ENCODE data around the gene NOXRED1. TPM values are rescaled to one million over a fixed set of nuclear protein-coding genes. Genes with fewer than 3 reads are reported as not detected.

Gene NOXRED1
- total RNA-seq (0.06 and 0.07 TPM in 2 replicates), polyA plus RNA-seq (not detected in 2 replicates)

- TF ChIP-seq CTCF (IDR thresholded peaks at IDR 0.05; ENCODE audit: low read depth, low read length), result no peak
- Histone ChIP-seq H3K9me3 (ENCODE audit: low read depth) (no peaks in the 10 kb centered on the region), H3K4me3 (no peak within 1 kb of the TSS), H3K27me3 (no peaks in the 10 kb centered on the region), H3K36me3 (peaks cover 34% of the 10 kb centered on the region), H3K4me1 (ENCODE audit: low read depth) (no peaks in the 10 kb centered on the region), H3K27ac (no peak within 1 kb of the TSS)
- no peak for DNase-seq (ENCODE audit: low read depth in 1 of 2, low spot score in 1 of 2)
Measured at GRCh38 chr14:77423423-77423822, at the start of gene NOXRED1. TSS of gene NOXRED1 (minus strand) at chr14:77423523. CDS start at chr14:77422889, 634 bp downstream.

- Histone ChIP-seq H3K27ac (peak overlapping the region; percentile 2), H3K27me3 (no peaks in the 10 kb centered on the region), H3K4me1 (ENCODE audit: low read depth) (no peaks in the 10 kb centered on the region), H3K9me3 (ENCODE audit: low read depth) (no peaks in the 10 kb centered on the region), H3K36me3 (peaks cover 26% of the 10 kb centered on the region), H3K4me3 (no peak overlapping the region)
- TF ChIP-seq CTCF (IDR thresholded peaks at IDR 0.05; ENCODE audit: low read depth, low read length), result no peak
- no peak for DNase-seq (ENCODE audit: low read depth in 1 of 2, low spot score in 1 of 2)
Measured at GRCh38 chr14:77470224-77470870, 47.0 kb upstream of the NOXRED1 start.

- no peak for DNase-seq (ENCODE audit: low read depth in 1 of 2, low spot score in 1 of 2)
- H3K36me3 ChIP-seq, result peaks cover 33% of the 10 kb centered on the region
- H3K4me1 ChIP-seq (ENCODE audit: low read depth), result no peaks in the 10 kb centered on the region
- H3K4me3 ChIP-seq, result no peak overlapping the region
- H3K27ac ChIP-seq, result peak overlapping the region; percentile 2
- no peaks in the 10 kb centered on the region for H3K27me3 ChIP-seq
- TF ChIP-seq CTCF (IDR thresholded peaks at IDR 0.05; ENCODE audit: low read depth, low read length), result no peak
- H3K9me3 ChIP-seq (ENCODE audit: low read depth), result no peaks in the 10 kb centered on the region
Measured at GRCh38 chr14:77469539-77469938, 46.2 kb upstream of the NOXRED1 start.

GRCh38 chr14:77469067-77469505, 45.8 kb upstream of the NOXRED1 start:
- peaks cover 37% of the 10 kb centered on the region for H3K36me3 ChIP-seq
- no peak for DNase-seq (ENCODE audit: low read depth in 1 of 2, low spot score in 1 of 2)
- H3K27me3 ChIP-seq, result no peaks in the 10 kb centered on the region
- no peak overlapping the region for H3K4me3 ChIP-seq
- H3K4me1 ChIP-seq (ENCODE audit: low read depth), result no peaks in the 10 kb centered on the region
- no peak for TF ChIP-seq CTCF (IDR thresholded peaks at IDR 0.05; ENCODE audit: low read depth, low read length)
- H3K9me3 ChIP-seq (ENCODE audit: low read depth), result no peaks in the 10 kb centered on the region
- H3K27ac ChIP-seq, result peak overlapping the region; percentile 2

- DNase-seq (ENCODE audit: low read depth in 1 of 2, low spot score in 1 of 2), result no peak
- Histone ChIP-seq H3K27me3 (no peaks in the 10 kb centered on the region), H3K36me3 (peaks cover 45% of the 10 kb centered on the region)
Measured at GRCh38 chr14:77467801-77468200, 44.5 kb upstream of the NOXRED1 start.

More at GRCh38 chr14:77467801-77468200, 44.5 kb upstream of the NOXRED1 start:
- no peaks in the 10 kb centered on the region for H3K4me1 ChIP-seq (ENCODE audit: low read depth)
- TF ChIP-seq CTCF (IDR thresholded peaks at IDR 0.05; ENCODE audit: low read depth, low read length), result no peak
- no peak overlapping the region for H3K4me3 ChIP-seq
- no peak overlapping the region for H3K27ac ChIP-seq
- H3K9me3 ChIP-seq (ENCODE audit: low read depth), result no peaks in the 10 kb centered on the region

Measured in cardiac muscle cell (in vitro differentiated cells and primary cell).